Esophagus (tissue), 2 donors: ENCODE results near the gene GARIN5B. TPM values are rescaled to one million over a fixed set of nuclear protein-coding genes. Genes with fewer than 3 reads are reported as not detected.

ENCODE experiments used
- H3K27ac ChIP-seq, 2 donors: one replicate each; pipeline ENCODE4 v1.5.1; 2013; ENCODE audit warnings: low read depth in 2 of 2, mild to moderate bottlenecking in 2 of 2, inconsistent platforms in 1 of 2, low read length in 1 of 2, moderate library complexity in 1 of 2
- H3K27me3 ChIP-seq, 2 donors: one replicate each; pipeline ENCODE4 v1.6.1; 2013; ENCODE audit warnings: low read length in 2 of 2, control low read depth in 1 of 2, mild to moderate bottlenecking in 1 of 2; ENCODE audit not compliant: insufficient read depth in 2 of 2, control insufficient read depth in 1 of 2
- H3K36me3 ChIP-seq, 2 donors: one replicate each; pipeline ENCODE4 v1.6.1; 2013; ENCODE audit warnings: low read length in 1 of 2; ENCODE audit not compliant: control insufficient read depth in 2 of 2, insufficient read depth in 2 of 2
- H3K4me1 ChIP-seq, 2 donors: one replicate each; pipeline ENCODE4 v1.6.1; 2013; ENCODE audit warnings: low read length in 1 of 2; ENCODE audit not compliant: control insufficient read depth in 2 of 2, insufficient read depth in 2 of 2
- H3K4me3 ChIP-seq, 2 donors: one replicate each; pipeline ENCODE4 v1.5.1; 2013; ENCODE audit warnings: low read length in 2 of 2, mild to moderate bottlenecking in 2 of 2, low read depth in 1 of 2, moderate library complexity in 1 of 2
- H3K9me3 ChIP-seq, 2 donors: one replicate each; pipeline ENCODE4 v1.6.1; 2013; ENCODE audit warnings: mild to moderate bottlenecking in 2 of 2, low read depth in 1 of 2, low read length in 1 of 2, moderate library complexity in 1 of 2; ENCODE audit not compliant: control insufficient read depth in 2 of 2, insufficient read depth in 1 of 2
- WGBS, 2 donors: extraction: QIAGEN DNeasy Blood & Tissue Kit; methylation state at CpG; one replicate each; pipeline ENCODE4 v1.1.7; 2013; 5-methylcytosine and 5-hydroxymethylcytosine counted together
- polyA plus RNA-seq, 2 donors: library from polyadenylated mRNA; stranded (reverse); fragments of 200-250 nt; gene quantifications; one replicate each; pipeline ENCODE4 v1.2.3, GENCODE V29; 2013
- donor health status: healthy with polysubstance abuse.
- donor health status: Bipolar disorder and iron deficiency.

Gene GARIN5B
- polyA plus RNA-seq, 2 donors = not detected

DNA sequence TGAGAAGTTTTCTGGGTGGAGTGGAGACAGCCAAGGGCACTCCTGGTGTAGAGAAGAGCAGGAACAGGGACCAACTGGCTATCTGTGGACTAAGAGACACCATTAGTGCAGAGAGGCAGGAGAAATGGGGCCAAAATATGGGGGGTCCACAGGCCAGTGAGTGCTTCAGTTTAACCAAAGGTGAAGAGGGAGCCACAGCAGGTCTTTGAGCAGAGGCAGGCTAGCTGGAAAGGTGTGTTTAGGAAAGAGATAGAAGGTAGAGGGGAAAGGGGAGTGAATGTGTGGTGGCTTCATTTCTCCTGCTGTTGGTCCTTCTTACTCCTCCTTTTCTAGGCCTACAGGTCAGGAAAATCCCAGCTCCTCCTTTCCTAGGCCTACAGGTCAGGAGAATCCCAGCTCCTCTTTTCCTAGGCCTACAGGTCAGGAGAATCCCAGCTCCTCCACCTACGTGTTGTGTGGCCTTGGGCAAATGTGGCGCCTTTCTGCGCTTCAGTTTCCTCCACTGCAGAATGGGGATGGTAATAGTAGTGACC lies 19.5 kb upstream of the GARIN5B start:
- Histone ChIP-seq H3K4me1 (peaks cover 8 to 20% of the 10 kb centered on the region in 2 donors), H3K27ac (no peak overlapping the region), H3K9me3 (no peaks in the 10 kb centered on the region), H3K27me3 (no peaks in the 10 kb centered on the region), H3K4me3 (no peak overlapping the region), H3K36me3 (peaks cover 3 to 7% of the 10 kb centered on the region in 2 donors)
- 96 to 98% methylated on average over 3 of the region's 3 CpGs for WGBS, 2 donors

DNA sequence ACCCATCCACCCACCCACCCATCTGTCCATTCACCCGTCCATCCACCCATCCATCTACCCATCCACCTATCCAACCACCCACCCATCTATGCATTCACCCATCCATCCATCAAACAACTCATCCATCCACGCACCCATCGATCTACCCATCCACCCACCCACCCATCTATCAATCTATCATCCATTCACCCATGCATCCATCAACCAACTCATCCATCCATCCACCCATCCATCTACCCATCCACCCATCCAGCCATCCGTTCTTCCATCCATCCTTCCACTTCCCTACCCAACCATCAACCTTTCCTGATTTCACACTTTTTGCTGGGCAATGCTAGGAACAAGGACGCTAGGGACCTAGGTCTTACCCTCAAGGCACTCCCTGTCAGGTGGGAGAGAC lies 19.0 kb upstream of the GARIN5B start:
- H3K4me3 ChIP-seq = no peak overlapping the region
- H3K27ac ChIP-seq = no peak overlapping the region
- H3K9me3 ChIP-seq = no peaks in the 10 kb centered on the region
- H3K36me3 ChIP-seq = peaks cover 0 to 2% of the 10 kb centered on the region in 2 donors
- H3K27me3 ChIP-seq = no peaks in the 10 kb centered on the region
- peaks cover 4 to 16% of the 10 kb centered on the region in 2 donors for H3K4me1 ChIP-seq
- WGBS, 2 donors = 98 to 99% methylated on average over 5 of the region's 5 CpGs

DNA sequence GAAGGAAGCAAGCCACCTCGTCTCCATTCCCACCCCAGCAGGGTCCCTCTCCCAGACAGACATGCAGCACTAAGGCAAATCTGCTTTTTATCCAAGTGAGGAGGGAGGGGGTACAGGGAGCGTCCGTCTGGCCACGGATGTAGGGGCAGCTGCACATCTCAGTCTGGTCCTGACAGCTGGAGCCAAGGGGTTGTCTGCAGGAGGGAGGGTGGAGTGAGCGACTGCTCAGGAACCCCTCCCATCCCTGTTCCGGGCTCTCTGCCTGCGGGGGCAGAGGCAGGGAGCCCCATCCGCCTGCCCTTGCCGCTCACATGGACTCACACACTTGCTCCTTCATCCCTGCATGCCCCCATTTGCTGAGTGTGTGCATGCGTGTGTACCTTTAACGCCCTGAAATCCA lies 16.1 kb upstream of the GARIN5B start:
- 70 to 78% methylated on average over 11 of the region's 11 CpGs for WGBS, 2 donors
- Histone ChIP-seq H3K4me3 (no peak overlapping the region), H3K36me3 (no peaks in the 10 kb centered on the region), H3K27me3 (peaks cover 0 to 4% of the 10 kb centered on the region in 2 donors), H3K27ac (no peak overlapping the region), H3K4me1 (peaks cover 0 to 16% of the 10 kb centered on the region in 2 donors), H3K9me3 (no peaks in the 10 kb centered on the region)

DNA sequence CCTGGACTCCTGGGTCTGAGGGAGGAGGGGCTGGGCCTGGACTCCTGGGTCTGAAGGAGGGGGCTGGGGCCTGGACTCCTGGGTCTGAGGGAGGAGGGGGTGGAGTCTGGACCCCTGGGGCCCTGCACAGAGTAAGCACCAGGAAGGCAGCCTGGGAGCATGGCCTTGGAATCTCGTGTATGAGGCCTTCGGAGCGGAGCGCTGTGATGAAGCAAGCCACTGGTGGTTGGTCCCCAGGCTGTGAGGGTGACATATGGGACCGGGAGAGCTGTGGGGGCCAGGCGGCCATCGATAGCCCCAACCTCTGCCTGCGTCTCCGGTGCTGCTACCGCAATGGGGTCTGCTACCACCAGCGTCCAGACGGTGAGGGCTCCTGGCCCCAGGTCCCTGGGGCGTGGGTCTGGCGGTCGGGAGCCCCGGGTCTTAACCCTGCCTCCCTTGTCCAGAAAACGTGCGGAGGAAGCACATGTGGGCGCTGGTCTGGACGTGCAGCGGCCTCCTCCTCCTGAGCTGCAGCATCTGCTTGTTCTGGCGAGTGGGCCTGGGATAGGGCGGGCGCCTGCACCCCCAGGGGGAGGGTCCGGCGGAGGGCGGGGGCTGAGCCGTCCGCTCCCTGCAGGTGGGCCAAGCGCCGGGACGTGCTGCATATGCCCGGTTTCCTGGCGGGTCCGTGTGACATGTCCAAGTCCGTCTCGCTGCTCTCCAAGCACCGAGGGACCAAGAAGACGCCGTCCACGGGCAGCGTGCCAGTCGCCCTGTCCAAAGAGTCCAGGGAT lies 14.5 kb upstream of the GARIN5B start:
- peaks cover 0 to 7% of the 10 kb centered on the region in 2 donors for H3K27me3 ChIP-seq
- 46% methylated on average over 43 of the region's 43 CpGs for WGBS, 2 donors
- H3K9me3 ChIP-seq = no peaks in the 10 kb centered on the region
- H3K4me1 ChIP-seq = peaks cover 0 to 8% of the 10 kb centered on the region in 2 donors
- no peaks in the 10 kb centered on the region for H3K36me3 ChIP-seq
- H3K27ac ChIP-seq = no peak overlapping the region
- no peak overlapping the region for H3K4me3 ChIP-seq

DNA sequence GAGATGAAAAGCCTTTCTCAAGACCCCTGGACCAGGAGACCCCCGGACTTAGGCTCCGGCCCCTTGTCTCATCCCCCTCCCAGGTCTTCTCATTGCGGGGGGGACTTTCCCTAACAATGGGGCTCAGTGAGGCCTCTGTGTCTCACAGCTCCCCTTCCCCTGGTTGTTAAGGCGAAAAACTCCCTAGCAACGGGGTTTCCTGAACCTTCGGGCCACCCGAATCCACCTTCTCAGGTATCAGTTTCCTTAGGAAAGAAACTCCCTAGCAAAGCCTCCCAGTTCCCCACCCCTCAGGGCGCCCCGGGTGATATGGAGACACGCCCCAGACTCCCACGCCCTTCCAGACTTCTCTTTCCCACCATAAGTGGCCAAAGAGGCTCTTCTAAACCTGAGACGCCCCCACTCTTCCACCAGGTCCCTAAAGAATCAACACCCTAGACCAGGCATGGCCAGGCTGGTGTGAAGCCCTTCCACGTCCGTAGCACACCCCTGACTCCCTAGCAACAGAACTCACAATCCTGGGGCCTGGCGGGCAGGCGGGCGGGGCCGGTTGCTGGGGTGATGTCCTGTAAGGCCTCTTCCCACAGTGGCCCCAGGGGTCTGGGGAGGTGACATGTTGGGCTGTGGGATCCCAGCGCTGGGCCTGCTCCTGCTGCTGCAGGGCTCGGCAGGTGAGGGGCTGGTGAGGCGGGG lies 13.3 kb upstream of the GARIN5B start, which contains the start of gene TMEM190:
Gene TMEM190, plus strand, starts transcription at position 586 of the 693 bp plus-strand sequence. Its CDS starts 28 bp downstream, at position 614.
- peaks cover 0 to 11% of the 10 kb centered on the region in 2 donors for H3K27me3 ChIP-seq
- peaks cover 0 to 7% of the 10 kb centered on the region in 2 donors for H3K4me1 ChIP-seq
- H3K27ac ChIP-seq = no peak within 1 kb of the TSS
- 41 to 46% methylated on average over 21 of the region's 21 CpGs for WGBS, 2 donors
- no peaks in the 10 kb centered on the region for H3K9me3 ChIP-seq
- H3K4me3 ChIP-seq = no peak within 1 kb of the TSS
- H3K36me3 ChIP-seq = no peaks in the 10 kb centered on the region

DNA sequence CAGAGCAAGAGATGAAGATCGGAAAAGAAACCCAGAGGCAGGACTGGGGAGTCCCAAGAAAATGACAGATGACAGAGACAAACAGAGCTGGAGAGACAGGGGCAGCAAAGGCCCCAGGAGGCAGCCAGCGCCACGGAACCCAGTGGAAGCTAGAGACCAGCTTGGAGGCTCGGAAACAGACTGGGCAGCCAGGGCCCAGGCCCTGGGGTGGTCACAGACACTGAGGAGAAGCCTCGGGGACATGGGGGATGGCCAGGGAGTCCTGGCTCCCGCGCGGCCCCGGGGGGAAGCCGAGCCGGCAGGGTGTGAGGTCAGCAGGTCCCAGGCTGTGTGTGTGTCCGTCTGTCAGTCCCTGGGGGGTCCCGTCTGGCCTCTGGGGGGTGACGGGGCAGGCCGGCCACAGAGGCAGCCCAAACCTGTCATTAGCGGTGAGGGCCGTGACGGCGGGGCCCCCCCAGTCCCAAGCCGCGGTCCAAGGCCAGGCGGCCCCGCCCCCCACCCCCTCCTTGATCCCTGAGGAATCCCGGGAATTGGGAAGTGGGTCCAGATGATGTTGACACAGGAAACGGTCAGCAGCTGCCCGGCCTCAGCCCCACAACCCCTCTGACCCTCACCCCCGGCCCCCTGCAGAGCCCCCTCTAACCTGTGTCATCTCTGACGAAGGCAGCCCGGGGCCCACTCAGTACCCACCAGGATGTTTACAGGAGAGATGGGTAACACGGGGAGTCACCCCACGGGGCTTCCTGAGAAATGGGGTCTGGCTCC lies 11.1 kb upstream of the GARIN5B start:
- 10 to 17% methylated on average over 25 to 31 of the region's 31 CpGs for WGBS, 2 donors
- H3K27ac ChIP-seq = no peak overlapping the region
- H3K4me1 ChIP-seq = peaks cover 0 to 10% of the 10 kb centered on the region in 2 donors
- H3K4me3 ChIP-seq = no peak overlapping the region
- no peaks in the 10 kb centered on the region for H3K36me3 ChIP-seq
- H3K27me3 ChIP-seq = peaks cover 0 to 30% of the 10 kb centered on the region in 2 donors
- no peaks in the 10 kb centered on the region for H3K9me3 ChIP-seq

DNA sequence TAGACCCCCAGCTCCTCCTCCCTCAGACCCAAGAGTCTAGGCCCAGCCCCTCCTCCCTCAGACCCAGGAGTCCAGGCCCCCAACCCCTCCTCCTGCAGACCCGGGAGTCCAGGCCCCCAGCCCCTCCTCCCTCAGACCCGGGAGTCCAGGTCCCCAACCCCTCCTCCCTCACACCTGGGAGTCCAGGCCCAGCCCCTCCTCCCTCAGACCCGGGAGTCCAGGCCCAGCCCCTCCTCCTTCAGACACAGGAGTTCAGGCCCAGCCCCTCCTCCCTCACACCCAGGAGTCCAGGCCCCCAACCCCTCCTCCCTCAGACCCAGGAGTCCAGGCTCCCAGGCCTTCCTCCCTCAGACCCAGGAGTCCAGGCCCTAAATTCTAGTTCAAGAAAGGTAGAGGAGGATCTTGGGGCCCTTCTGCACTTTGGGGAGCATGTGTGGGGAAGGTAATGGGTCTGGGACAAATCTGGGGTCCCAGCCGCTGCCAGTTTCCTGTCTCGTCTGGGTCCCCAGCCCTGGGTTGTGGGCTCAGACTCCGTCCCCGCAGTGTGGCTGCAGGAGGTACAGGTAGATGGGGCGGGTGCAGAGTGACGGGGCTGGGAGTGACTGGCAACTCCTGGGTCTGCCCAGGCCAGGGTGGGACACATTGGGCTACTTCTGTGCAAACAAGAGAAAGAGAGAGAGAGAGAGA lies 10.4 kb upstream of the GARIN5B start:
- H3K9me3 ChIP-seq = no peaks in the 10 kb centered on the region
- H3K4me3 ChIP-seq = no peak overlapping the region
- H3K27me3 ChIP-seq = peaks cover 0 to 36% of the 10 kb centered on the region in 2 donors
- H3K36me3 ChIP-seq = no peaks in the 10 kb centered on the region
- H3K4me1 ChIP-seq = peaks cover 0 to 13% of the 10 kb centered on the region in 2 donors
- no peak overlapping the region for H3K27ac ChIP-seq
- 44 to 48% methylated on average over 8 to 9 of the region's 9 CpGs for WGBS, 2 donors

DNA sequence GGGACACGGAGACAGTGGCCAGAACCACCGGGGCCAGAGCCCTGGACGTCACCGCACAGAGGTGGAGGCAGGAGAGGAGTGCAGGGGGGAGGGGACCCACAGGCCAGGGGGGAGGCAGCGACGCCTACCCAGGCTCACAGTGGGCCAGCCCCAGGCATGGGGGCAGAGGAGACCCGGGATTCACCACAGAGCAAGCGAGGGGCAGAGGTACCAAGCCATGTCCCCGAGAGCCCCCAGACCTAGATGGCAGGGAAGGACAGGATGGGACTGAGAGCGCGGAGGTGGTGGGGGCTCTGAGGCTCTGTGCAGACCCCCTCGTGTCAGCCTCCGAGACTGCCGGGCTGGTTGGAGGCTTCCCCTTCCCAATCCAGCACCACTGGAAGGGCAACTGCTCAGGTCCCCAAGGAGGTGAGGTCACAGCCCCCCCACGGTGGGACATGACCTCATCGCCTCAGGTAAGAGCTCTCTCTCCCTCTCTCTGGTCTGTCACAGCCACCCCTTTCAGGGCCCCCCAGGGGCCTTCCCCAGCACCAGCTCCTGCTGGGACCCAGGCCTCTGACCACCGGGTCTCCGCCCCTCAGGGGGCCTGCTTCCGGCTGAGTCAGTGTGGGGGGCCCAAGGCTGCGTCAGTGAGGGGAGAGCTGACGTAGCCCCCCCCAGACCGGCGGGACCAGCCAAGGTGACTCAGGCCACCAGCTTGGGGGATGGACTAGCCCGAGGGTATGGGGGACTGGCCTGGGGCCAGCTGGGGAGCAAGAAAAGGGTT lies 9.4 kb upstream of the GARIN5B start:
- no peak overlapping the region for H3K27ac ChIP-seq
- peaks cover 0 to 13% of the 10 kb centered on the region in 2 donors for H3K4me1 ChIP-seq

More for the DNA sequence above, 9.4 kb upstream of the GARIN5B start:
- H3K36me3 ChIP-seq = no peaks in the 10 kb centered on the region
- peaks cover 0 to 36% of the 10 kb centered on the region in 2 donors for H3K27me3 ChIP-seq
- H3K4me3 ChIP-seq = no peak overlapping the region
- H3K9me3 ChIP-seq = no peaks in the 10 kb centered on the region
- 37 to 41% methylated on average over 24 of the region's 24 CpGs for WGBS, 2 donors
